Vagina (tissue), 2 donors: ENCODE results near the gene LPP.

Experiments
- POLR2A ChIP-seq, 2 donors: fragments of 450-650 bp; IDR thresholded peaks; one replicate each; pipeline ENCODE4 v1.6.1; 2017; ENCODE audit warnings: antibody characterized with exemption in 2 of 2, mild to moderate bottlenecking in 2 of 2, moderate library complexity in 2 of 2
- TF ChIP-seq, protein P1 (sequence below), 3 experiments: fragments of 450-650 bp in 2 of 3; fragments of 200-600 bp in 1 of 3; sonication (generic) in 1 of 3; IDR thresholded peaks; one replicate each; pipeline ENCODE4 v1.5.1; 2017 to 2019; ENCODE audit warnings: antibody characterized with exemption in 3 of 3, mild to moderate bottlenecking in 2 of 3, moderate library complexity in 2 of 3

DNA sequence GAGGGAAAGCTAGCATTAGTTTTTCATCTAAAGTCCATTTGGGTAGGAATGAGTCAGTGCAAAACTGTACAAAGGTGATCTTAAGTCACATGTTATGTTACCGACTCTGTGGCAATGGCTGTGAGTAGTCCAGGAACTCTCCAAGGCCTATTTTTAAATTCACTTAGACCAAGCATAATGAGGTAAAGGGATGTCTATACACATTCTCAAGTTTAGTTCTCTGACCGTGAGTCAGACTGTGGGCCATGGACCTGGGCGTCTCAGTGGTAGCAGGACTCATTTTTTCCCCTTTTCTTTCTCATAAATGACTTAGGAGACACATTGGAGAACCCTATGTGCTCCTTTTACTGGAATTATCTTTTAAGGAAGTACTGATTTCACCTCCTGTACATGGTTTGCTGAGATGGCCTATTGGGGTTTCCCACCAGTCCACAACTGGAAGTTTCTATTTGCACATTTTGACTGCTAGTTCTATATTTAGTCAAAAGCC lies 529.1 kb downstream of the LPP start:
- TF ChIP-seq, protein P1, sequence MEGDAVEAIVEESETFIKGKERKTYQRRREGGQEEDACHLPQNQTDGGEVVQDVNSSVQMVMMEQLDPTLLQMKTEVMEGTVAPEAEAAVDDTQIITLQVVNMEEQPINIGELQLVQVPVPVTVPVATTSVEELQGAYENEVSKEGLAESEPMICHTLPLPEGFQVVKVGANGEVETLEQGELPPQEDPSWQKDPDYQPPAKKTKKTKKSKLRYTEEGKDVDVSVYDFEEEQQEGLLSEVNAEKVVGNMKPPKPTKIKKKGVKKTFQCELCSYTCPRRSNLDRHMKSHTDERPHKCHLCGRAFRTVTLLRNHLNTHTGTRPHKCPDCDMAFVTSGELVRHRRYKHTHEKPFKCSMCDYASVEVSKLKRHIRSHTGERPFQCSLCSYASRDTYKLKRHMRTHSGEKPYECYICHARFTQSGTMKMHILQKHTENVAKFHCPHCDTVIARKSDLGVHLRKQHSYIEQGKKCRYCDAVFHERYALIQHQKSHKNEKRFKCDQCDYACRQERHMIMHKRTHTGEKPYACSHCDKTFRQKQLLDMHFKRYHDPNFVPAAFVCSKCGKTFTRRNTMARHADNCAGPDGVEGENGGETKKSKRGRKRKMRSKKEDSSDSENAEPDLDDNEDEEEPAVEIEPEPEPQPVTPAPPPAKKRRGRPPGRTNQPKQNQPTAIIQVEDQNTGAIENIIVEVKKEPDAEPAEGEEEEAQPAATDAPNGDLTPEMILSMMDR (IDR thresholded peaks at IDR 0.05) = no peak
- TF ChIP-seq POLR2A (IDR thresholded peaks at IDR 0.05) = no peak
